Nucleus accumbens (tissue), 56 donors: ENCODE data around the gene SPTBN4.
A peak's percentile ranks its signal among the peaks of the same experiment; 100 is the strongest.

Experiments
- DNase-seq, 56 donors: peaks; one replicate each; lab custom pipeline; 2025; lab: John Stamatoyannopoulos, UW

SPTBN4 gene

GRCh38 chr19:40598918-40599307, 132.1 kb downstream of the SPTBN4 start:
- no peak for DNase-seq

DNA sequence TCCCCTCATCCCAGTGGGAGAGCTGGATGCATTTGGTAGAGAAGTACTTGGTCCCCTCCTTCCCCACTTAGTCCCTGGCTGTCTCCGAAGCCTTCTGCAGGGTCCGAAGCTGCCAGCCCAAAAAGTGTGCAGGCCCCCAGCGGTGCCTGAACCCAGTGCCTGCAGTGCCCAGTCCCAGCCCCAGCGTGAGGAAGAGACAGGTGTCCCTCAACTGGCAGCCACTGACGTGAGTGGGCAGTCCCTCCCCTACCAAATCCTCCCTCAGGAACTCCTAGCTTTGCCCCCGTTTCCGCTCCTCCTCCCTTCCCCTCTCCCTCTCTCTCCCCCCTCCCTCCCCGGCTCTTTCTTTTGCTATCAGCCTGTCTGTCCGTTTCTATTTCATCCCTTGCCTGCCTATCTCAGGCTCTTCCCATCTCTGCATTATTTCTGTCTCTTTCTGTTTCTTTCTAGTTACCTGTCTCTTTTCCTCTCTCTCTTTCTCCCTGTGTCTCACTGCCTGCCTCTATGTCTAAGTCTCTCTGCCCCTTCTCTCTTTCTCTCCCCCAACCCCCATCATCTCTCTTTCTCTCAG, 132.6 kb downstream of the SPTBN4 start:
- DNase-seq: no peak

DNA sequence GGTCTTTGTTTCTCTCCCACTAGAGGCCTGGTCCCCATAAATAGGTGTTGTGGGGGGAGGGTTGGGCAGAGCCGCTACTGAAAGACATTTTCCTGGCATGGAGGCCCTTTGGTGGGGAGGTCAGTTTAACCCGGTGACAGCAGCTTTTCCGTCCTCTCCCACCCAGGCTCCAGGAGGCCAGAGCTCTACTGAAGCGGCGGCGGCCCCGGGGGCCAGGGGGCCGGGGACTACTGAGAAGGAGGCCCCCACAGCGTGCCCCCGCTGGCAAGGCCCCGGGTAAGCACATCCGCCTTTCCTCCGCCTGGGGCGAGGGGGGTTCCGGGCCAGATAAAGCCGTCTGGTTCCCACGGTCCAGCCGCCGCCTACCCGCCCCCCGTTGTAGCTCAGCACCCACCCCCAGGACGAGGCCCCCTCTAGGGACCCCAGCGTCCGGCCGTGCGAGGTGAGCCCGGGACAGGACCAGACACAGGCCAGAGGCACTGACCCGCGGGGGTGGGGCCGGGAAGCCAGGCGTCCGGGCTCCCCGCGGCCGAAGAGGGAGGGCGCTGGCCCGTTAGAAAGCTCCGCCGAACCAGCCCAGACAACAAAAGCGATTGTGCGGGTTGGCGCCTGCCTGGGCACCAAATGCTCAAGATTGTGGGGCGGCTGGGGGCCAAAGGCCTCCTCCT, 133.2 kb downstream of the SPTBN4 start:
- peak in 28 of 56 donors; percentile 14 to 73 (median 36) for DNase-seq

- DNase-seq: no peak
Observed at GRCh38 chr19:40600570-40601133, 133.9 kb downstream of the SPTBN4 start.

- peak in 10 of 56 donors; percentile 15 to 71 (median 30) for DNase-seq
Observed at GRCh38 chr19:40601134-40601974, 134.6 kb downstream of the SPTBN4 start, which contains the start of gene LTBP4. Gene LTBP4, plus strand, starts transcription at chr19:40601369. Its CDS starts 19 bp downstream, at chr19:40601388.

DNA sequence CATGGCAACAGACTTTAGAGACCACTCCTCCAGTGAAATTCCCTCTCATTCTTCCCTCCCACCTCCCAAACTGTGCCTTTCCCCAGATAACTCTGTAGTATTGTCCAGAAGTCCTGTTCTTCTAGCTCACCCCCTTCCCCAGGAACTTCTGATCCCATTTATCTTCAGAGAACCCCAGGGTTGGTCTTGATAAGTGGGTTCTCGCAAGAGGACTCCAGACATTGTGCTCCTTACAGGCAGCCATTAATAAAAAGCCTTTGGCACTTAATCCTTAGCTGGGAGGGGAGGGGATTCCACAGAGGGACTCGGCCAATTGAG, 136.2 kb downstream of the SPTBN4 start:
- no peak for DNase-seq

DNA sequence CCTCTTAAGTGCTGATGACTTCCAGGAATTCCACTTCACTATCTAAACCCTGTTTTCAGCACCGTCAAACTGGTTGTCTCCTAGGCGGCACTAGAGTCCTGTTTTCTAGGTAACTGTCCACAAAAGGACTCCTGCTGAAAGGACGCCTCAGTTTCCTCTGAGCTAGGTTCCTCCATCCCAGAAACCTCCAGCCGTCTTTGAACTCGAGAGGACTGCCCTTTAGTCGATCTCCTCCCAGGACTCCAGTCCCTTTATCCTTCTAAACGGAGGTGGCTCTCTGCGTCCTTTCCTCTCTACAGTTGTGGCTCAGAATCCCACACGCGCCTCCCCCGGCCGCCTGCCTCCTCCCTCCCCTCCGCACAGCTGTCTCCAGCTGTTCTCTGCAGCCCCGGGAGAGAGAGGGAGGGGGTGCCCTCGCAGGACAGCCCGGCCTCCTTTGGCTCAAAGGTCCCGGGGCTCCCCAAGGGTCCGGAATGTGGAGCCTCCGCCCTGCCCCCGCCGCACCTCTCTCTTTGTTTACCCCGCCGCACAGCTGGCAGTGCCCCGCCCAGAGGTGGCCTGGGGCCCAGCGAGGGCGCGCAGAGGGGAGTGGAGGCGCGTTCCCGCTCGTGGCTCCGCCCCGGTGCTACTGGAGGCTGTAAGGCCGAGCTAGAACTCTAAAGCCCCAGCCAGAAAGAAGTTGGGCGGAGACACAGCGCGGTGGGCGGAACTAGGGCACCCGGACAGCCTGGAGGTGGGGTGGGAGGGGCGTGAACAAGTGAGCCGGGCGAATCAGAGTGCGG, 136.8 kb downstream of the SPTBN4 start:
- peak in 53 of 56 donors; percentile 15 to 86 (median 63) for DNase-seq

- no peak for DNase-seq
Observed at GRCh38 chr19:40604171-40604646, 137.4 kb downstream of the SPTBN4 start.

DNA sequence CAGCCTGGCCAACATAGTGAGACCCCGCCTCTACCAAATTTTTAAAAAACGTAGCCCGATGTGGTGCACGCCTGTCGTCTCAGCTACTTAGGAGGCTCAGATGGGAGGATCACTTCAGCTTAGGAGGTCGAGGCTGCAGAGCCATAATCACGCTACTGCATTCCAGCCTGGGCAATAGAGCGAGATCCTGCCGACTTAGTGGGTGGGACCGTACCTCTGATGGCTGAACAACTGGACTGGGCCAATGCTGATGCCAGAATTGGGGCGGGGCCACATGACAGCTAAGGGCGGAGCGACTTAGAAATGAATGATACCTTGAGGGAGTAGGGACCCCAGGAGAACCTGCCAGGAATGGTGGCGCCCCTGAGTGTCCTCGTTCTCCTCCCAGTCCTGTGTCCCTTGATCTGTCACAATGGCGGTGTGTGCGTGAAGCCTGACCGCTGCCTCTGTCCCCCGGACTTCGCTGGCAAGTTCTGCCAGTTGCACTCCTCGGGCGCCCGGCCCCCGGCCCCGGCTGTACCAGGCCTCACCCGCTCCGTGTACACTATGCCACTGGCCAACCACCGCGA, 137.9 kb downstream of the SPTBN4 start:
- no peak for DNase-seq

- DNase-seq: peak in 26 of 56 donors; percentile 13 to 70 (median 28)
Observed at GRCh38 chr19:40605216-40605971, 138.6 kb downstream of the SPTBN4 start.

DNA sequence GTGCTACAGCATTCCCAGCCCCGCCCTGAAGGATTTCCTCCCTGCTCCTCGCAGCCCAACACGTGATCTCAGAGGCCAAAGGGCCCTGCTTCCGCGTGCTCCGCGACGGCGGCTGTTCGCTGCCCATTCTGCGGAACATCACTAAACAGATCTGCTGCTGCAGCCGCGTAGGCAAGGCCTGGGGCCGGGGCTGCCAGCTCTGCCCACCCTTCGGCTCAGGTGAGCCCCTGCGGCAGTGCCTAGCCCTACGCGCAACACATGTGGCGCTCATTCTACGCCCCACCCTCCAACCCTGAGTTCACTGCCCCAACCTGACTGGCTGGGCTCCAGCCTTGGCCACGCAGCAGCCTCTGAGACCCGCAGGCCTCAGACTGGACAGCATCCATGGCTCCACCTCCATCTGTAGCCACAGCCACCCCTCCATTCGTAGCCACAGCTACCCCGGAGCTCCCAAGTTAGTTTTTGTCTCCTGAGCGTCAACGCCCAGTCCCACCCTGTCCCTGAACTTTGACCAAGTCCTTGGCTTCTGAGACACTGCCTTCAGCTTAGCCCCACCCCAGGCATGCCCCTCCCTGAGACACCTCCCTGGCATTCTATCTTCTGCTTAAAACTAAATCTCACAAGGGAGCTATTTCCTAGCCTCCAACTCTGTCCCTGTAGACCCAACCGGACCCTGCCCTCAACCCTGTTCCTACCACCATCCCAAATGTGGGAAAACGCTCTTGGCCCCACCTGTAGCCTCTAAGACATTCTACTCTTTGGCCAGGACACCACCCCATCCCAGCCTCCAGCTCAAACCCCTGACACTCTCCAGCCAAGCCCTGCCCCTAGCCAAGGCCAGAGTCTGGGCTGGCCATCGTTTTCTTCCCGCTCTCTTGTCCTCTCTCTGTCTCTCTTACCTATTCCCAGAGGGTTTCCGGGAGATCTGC, 140.8 kb downstream of the SPTBN4 start:
- DNase-seq: no peak

- DNase-seq: no peak
Observed at GRCh38 chr19:40608240-40608621, 141.4 kb downstream of the SPTBN4 start.

- no peak for DNase-seq
Observed at GRCh38 chr19:40608957-40609356, 142.2 kb downstream of the SPTBN4 start.

DNA sequence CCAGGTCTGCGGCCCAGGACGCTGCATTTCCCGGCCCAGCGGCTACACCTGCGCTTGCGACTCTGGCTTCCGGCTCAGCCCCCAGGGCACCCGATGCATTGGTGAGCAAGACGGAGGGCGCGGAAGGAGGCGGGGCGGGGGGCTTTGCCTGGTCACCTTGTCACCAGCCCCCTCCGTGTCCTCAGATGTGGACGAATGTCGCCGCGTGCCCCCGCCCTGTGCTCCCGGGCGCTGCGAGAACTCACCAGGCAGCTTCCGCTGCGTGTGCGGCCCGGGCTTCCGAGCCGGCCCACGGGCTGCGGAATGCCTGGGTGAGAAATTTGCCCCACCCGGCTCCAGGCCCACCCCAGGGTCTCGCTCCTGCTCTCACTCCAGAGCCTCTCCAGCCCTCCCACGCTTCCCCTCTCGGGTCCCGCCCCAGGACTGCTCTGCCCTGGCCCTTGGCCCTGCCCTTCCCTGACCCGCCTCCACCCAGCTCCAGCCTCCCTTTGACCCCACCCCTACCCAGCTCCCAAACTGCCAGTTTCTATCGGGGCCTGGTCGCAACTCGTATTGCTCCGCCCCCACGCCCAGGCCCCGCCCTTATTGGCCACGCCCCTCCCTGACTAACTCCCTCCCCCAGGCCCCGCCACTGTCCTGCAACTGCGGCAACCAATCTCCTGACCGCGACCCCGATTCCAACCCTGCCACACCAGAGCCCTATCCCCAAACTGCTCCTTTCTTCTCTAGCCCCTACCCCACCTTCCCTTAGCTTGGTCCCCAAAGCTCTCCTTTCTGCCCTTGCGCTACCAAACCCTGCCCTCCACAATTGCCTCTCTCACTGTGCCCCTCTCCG, 143.0 kb downstream of the SPTBN4 start:
- DNase-seq: peak in 33 of 56 donors; percentile 15 to 78 (median 45)

- peak in 21 of 56 donors; percentile 12 to 74 (median 38) for DNase-seq
Observed at GRCh38 chr19:40610396-40611064, 143.7 kb downstream of the SPTBN4 start.

GRCh38 chr19:40611096-40611495, 144.3 kb downstream of the SPTBN4 start:
- no peak for DNase-seq
